GM04503 (cell line): ENCODE measurements around the gene TMEM130.
A peak's percentile ranks its signal among the peaks of the same experiment; 100 is the strongest.

ENCODE experiments used
- DNase-seq: peaks from one replicate; pipeline ENCODE4 v3.0.0-alpha.2; 2012; ENCODE audit warnings: low read depth

The TMEM130 gene

DNA sequence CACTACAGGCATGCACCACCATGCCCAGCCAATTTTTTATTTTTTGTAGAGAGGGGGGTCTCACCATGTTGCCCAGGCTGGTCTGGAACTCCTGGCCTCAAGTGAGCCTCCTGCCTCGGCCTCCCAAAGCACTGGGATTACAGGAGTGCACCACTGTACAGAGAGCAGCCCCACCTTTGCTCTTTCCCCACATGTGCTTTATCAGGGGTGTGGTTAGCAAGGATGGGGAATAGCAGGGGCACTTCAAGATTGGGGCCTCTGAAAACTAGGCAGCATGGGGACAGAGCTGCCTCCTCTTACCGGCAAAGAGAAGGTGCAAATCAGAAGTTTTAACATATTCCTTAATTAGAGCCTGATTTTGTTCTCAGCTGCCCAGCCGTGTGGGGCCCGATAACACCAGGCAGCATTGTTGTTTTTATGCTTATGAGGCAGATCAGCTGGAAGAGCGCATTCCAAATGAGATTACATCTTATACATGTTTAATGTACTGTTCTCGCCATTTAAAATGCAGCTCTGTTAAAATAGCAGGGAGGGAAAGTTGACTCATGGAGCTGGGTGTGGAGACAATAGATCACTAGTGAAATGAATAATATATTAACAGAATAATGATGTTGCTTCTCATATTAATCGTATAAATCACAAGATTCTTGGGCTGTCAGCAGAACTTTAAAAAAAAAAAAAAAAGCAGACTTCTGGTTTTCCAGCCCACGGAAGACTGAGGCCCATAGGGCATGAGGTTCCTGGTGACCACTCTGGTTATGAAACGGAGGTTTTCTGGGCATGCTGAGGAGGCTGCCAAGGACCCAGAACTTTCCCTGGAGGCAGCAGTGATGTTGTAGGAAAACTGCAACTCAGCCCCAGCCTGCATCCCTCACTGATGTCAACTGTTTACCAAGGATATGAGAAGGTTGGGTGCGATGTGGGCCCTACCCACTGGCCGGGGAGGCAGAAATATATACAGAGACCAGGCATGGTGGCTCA lies 62.5 kb downstream of the TMEM130 start:
- DNase-seq: no peak

- no peak for DNase-seq
Observed at GRCh38 chr7:98805956-98806838, 63.6 kb downstream of the TMEM130 start.

GRCh38 chr7:98802781-98803110 lies 67.1 kb downstream of the TMEM130 start:
- DNase-seq: no peak

DNA sequence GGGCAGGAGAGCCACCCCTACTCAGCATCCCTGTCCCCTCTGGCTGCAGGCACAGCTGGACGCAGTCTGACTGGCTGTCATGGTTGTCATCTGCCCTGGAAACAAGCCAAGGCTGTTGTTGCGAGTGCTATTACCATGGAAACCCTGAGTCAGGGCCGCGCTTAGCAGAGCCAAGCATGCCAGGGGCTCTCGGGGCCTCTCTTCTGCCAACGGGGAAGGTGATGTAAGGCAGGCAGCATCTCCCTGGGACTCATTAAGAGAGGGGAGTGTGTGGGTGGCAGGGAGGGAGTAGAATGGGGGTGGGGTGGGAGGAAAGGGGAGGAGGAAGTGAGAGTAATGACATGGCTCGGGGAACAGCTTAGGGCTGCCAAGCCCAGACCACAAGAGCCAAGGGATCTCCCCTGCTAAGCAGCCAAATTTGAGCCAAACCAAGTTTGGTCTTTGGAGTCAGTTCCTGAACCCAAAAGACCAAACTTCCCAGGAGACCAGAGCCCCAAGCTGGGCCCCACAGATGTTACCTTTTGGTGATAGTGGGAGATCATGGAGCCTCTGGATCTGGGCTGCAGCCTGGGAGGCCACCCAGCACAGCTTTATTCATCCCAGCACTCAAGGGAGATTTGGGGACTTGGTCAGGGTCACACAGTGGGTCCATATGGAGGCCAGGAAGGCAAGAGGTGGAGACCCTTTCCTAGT lies 67.6 kb downstream of the TMEM130 start:
- DNase-seq: peak; percentile 39

- DNase-seq: no peak
Observed at GRCh38 chr7:98800996-98801395, 68.8 kb downstream of the TMEM130 start.

GRCh38 chr7:98797150-98797549 lies 72.7 kb downstream of the TMEM130 start:
- no peak for DNase-seq
